GM15510 (cell line): ENCODE results near the gene KIF2C.

Source experiments
- POLR2A ChIP-seq: IDR thresholded peaks from 3 replicates; pipeline ENCODE4 v1.6.1; 2011; ENCODE audit warnings: borderline replicate concordance; ENCODE audit not compliant: insufficient read length; ENCODE audit errors: extremely low read depth

Gene KIF2C

GRCh38 chr1:44733784-44734183 lies 5.9 kb upstream of the KIF2C start:
- TF ChIP-seq POLR2A: no peak

GRCh38 chr1:44735992-44736391 lies 3.6 kb upstream of the KIF2C start:
- TF ChIP-seq POLR2A: no peak

GRCh38 chr1:44740179-44740617 lies 561 bp downstream of the KIF2C start:
- no peak for TF ChIP-seq POLR2A

- TF ChIP-seq POLR2A: no peak
Observed at GRCh38 chr1:44743211-44743610, 3.6 kb downstream of the KIF2C start.

- TF ChIP-seq POLR2A: no peak
Observed at GRCh38 chr1:44747878-44748277, 8.2 kb downstream of the KIF2C start.

- TF ChIP-seq POLR2A: no peak
Observed at GRCh38 chr1:44757420-44757819, 17.8 kb downstream of the KIF2C start.

GRCh38 chr1:44759077-44759476 lies 19.4 kb downstream of the KIF2C start:
- TF ChIP-seq POLR2A: no peak

- TF ChIP-seq POLR2A: no peak
Observed at GRCh38 chr1:44760876-44761275, 21.2 kb downstream of the KIF2C start.

- TF ChIP-seq POLR2A: peak; percentile 99
Observed at GRCh38 chr1:44775078-44775929, 35.7 kb downstream of the KIF2C start, which contains the start of gene RPS8. Gene RPS8, plus strand, starts transcription at chr1:44775540. Its CDS starts 57 bp downstream, at chr1:44775597.

GRCh38 chr1:44775930-44776729 lies 36.5 kb downstream of the KIF2C start:
- no peak for TF ChIP-seq POLR2A

GRCh38 chr1:44776730-44777068 lies 37.1 kb downstream of the KIF2C start:
- no peak for TF ChIP-seq POLR2A

- no peak for TF ChIP-seq POLR2A
Observed at GRCh38 chr1:44777547-44777946, 37.9 kb downstream of the KIF2C start.

GRCh38 chr1:44777969-44778635 lies 38.5 kb downstream of the KIF2C start:
- TF ChIP-seq POLR2A: peak; percentile 10

- no peak for TF ChIP-seq POLR2A
Observed at GRCh38 chr1:44778705-44779576, 39.3 kb downstream of the KIF2C start.
